ENCODE measurements around the gene CCDC61.

CCDC61 gene

DNA sequence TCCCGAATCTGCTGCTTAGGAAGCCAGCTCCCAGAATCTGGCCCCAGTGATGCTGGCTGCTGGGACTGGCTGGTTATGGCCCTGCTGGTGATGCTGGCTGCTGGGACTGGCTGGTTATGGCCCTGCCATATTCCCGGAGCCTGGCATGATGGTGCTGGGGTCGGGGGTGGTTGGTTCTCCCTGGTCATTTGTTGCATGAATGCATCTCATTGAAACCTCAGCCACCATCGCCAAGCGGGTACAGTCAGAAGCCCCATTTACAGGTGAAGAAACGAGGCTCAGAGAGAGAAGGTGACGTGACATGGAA is 25.5 kb downstream of the CCDC61 start:
- no peak for TF ChIP-seq EZH2 (IDR thresholded peaks at IDR 0.05; ENCODE audit: borderline replicate concordance, low read length)
- TF ChIP-seq, protein P1, sequence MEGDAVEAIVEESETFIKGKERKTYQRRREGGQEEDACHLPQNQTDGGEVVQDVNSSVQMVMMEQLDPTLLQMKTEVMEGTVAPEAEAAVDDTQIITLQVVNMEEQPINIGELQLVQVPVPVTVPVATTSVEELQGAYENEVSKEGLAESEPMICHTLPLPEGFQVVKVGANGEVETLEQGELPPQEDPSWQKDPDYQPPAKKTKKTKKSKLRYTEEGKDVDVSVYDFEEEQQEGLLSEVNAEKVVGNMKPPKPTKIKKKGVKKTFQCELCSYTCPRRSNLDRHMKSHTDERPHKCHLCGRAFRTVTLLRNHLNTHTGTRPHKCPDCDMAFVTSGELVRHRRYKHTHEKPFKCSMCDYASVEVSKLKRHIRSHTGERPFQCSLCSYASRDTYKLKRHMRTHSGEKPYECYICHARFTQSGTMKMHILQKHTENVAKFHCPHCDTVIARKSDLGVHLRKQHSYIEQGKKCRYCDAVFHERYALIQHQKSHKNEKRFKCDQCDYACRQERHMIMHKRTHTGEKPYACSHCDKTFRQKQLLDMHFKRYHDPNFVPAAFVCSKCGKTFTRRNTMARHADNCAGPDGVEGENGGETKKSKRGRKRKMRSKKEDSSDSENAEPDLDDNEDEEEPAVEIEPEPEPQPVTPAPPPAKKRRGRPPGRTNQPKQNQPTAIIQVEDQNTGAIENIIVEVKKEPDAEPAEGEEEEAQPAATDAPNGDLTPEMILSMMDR (IDR thresholded peaks at IDR 0.05; ENCODE audit: low read length): no peak
- no peaks in the 10 kb centered on the region for H3F3A ChIP-seq (ENCODE audit: insufficient read depth, low read length)
- no peaks in the 10 kb centered on the region for H3K9me2 ChIP-seq (ENCODE audit: low read depth, low read length)
- no peaks in the 10 kb centered on the region for H3K79me2 ChIP-seq (ENCODE audit: insufficient read depth, low read length)
- H2AFZ ChIP-seq (ENCODE audit: low read length): no peak overlapping the region
- no peaks in the 10 kb centered on the region for H3K27me3 ChIP-seq (ENCODE audit: insufficient read depth, low read length)
- no peaks in the 10 kb centered on the region for H3K9me3 ChIP-seq (ENCODE audit: low read length)
- no peak overlapping the region for H3K27ac ChIP-seq (ENCODE audit: low read depth, low read length, poor library complexity, severe bottlenecking)
- H3K4me1 ChIP-seq (ENCODE audit: insufficient read depth, low read length, severe bottlenecking): peaks cover 6% of the 10 kb centered on the region
- peaks cover 8% of the 10 kb centered on the region; the same call in 1 of the 2 replicates for H3K36me3 ChIP-seq (ENCODE audit: insufficient read depth, low read length)
- H4K20me1 ChIP-seq (ENCODE audit: insufficient read depth, low read length): no peaks in the 10 kb centered on the region
- no peak overlapping the region for H3K9ac ChIP-seq (ENCODE audit: low read length)
- H3K4me3 ChIP-seq (ENCODE audit: low read depth, low read length, poor library complexity, severe bottlenecking): no peak overlapping the region
- no peak overlapping the region for H3K4me2 ChIP-seq (ENCODE audit: low read length)

DNA sequence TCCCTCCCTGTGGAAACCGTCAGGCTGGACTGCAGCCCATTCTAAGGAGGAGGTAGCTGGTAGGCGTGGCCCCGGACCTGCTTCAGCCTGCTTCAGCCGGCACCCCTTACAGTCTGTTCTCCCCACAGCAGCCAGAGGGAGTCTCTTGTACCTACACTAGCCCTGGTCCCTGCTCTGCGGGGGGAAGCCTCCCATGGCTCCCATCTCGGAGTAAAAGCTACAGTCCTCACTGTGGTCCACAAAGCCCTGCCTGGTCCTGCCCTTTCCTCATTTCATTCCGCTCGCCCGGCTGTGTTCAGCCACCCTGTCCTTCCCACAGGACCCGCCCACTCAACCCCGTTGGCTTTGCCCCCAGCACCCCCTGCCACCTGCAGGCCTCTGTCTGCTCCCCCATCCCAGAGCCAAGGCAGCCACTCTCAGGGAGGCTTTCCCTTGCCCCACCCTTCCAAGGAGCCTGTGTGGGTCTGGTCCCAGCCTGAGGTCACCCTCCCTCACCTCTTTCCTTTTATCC is 26.3 kb downstream of the CCDC61 start:
- H3K4me2 ChIP-seq (ENCODE audit: low read length): no peak overlapping the region
- H3K27ac ChIP-seq (ENCODE audit: low read depth, low read length, poor library complexity, severe bottlenecking): no peak overlapping the region
- no peaks in the 10 kb centered on the region for H3K9me2 ChIP-seq (ENCODE audit: low read depth, low read length)
- no peaks in the 10 kb centered on the region for H3F3A ChIP-seq (ENCODE audit: insufficient read depth, low read length)
- no peak for TF ChIP-seq EZH2 (IDR thresholded peaks at IDR 0.05; ENCODE audit: borderline replicate concordance, low read length)
- TF ChIP-seq, protein P1 (IDR thresholded peaks at IDR 0.05; ENCODE audit: low read length): no peak
- no peak overlapping the region for H3K9ac ChIP-seq (ENCODE audit: low read length)
- H3K79me2 ChIP-seq (ENCODE audit: insufficient read depth, low read length): no peaks in the 10 kb centered on the region
- no peaks in the 10 kb centered on the region for H3K27me3 ChIP-seq (ENCODE audit: insufficient read depth, low read length)
- H4K20me1 ChIP-seq (ENCODE audit: insufficient read depth, low read length): no peaks in the 10 kb centered on the region
- H3K36me3 ChIP-seq (ENCODE audit: insufficient read depth, low read length): peaks cover 8% of the 10 kb centered on the region; the same call in 1 of the 2 replicates
- H2AFZ ChIP-seq (ENCODE audit: low read length): no peak overlapping the region
- H3K4me3 ChIP-seq (ENCODE audit: low read depth, low read length, poor library complexity, severe bottlenecking): no peak overlapping the region
- no peaks in the 10 kb centered on the region for H3K4me1 ChIP-seq (ENCODE audit: insufficient read depth, low read length, severe bottlenecking)
- H3K9me3 ChIP-seq (ENCODE audit: low read length): no peaks in the 10 kb centered on the region

GRCh38 chr19:46022061-46022430 is 26.8 kb downstream of the CCDC61 start:
- no peaks in the 10 kb centered on the region for H3K4me1 ChIP-seq (ENCODE audit: insufficient read depth, low read length, severe bottlenecking)
- no peak overlapping the region for H3K9ac ChIP-seq (ENCODE audit: low read length)
- peaks cover 8% of the 10 kb centered on the region; the same call in 1 of the 2 replicates for H3K36me3 ChIP-seq (ENCODE audit: insufficient read depth, low read length)
- TF ChIP-seq, protein P1 (IDR thresholded peaks at IDR 0.05; ENCODE audit: low read length): no peak
- TF ChIP-seq EZH2 (IDR thresholded peaks at IDR 0.05; ENCODE audit: borderline replicate concordance, low read length): no peak
- no peak overlapping the region for H3K27ac ChIP-seq (ENCODE audit: low read depth, low read length, poor library complexity, severe bottlenecking)
- no peaks in the 10 kb centered on the region for H3F3A ChIP-seq (ENCODE audit: insufficient read depth, low read length)
- H3K9me2 ChIP-seq (ENCODE audit: low read depth, low read length): no peaks in the 10 kb centered on the region
- H4K20me1 ChIP-seq (ENCODE audit: insufficient read depth, low read length): no peaks in the 10 kb centered on the region
- H3K9me3 ChIP-seq (ENCODE audit: low read length): no peaks in the 10 kb centered on the region
- H3K4me2 ChIP-seq (ENCODE audit: low read length): no peak overlapping the region
- no peak overlapping the region for H3K4me3 ChIP-seq (ENCODE audit: low read depth, low read length, poor library complexity, severe bottlenecking)
- no peak overlapping the region for H2AFZ ChIP-seq (ENCODE audit: low read length)
- H3K27me3 ChIP-seq (ENCODE audit: insufficient read depth, low read length): no peaks in the 10 kb centered on the region
- H3K79me2 ChIP-seq (ENCODE audit: insufficient read depth, low read length): no peaks in the 10 kb centered on the region
